Lower leg skin (tissue), 3 donors: ENCODE measurements around the gene RXRA.

Source experiments
- CTCF ChIP-seq, 3 donors: fragments of 450-650 bp; IDR thresholded peaks; one replicate each; pipeline ENCODE4 v1.5.1; 2016; ENCODE audit warnings: antibody characterized with exemption in 3 of 3, mild to moderate bottlenecking in 3 of 3, moderate library complexity in 2 of 3
- POLR2A ChIP-seq, 2 donors: fragments of 450-650 bp; IDR thresholded peaks; one replicate each; pipeline ENCODE4 v1.6.1; 2016 to 2017; ENCODE audit warnings: antibody characterized with exemption in 2 of 2, mild to moderate bottlenecking in 1 of 2, moderate library complexity in 1 of 2

DNA sequence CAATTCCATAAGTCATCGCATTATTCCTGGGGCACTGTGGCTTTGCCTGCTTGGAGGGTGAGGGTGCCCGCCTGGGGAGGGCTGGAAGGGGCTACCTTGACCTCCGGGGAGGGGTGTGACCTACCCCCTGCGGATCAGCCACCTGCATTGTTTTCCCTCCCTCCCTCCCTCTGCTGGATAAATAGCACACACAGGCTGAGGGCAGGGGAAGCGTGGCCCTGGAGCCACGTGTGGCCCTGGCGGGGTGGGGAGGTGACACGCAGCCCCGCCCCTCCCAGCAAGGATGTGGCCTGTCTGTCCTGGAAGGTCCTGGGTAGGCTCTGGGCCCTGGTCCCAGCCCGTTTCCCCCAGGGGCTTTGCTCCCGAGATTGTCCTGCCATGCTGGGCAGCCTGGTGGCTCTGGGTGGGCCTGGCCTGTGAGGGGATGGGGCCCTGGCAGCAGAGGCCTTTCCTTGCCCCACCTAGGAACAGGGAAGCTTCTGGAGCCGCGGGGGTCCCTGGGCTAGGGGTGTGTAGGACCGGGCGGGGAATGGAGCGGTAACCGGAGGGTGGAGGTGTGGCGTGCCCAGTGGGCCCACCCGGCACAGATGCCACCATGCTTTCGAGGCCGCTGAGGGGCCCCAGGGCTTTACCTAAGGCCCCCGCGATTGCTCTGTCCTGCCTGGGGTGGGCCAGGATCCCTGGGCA, 33.4 kb downstream of the RXRA start:
- TF ChIP-seq CTCF (IDR thresholded peaks at IDR 0.05), result no peak
- TF ChIP-seq POLR2A (IDR thresholded peaks at IDR 0.05), result no peak
